Ectodermal cell (in vitro differentiated cells): ENCODE data around the gene HOXC6.

Experiments used
- H3K27ac ChIP-seq: 2 replicates; pipeline ENCODE4 v1.7.0; 2013; ENCODE audit warnings: mild to moderate bottlenecking, low read depth, low read length; ENCODE audit not compliant: insufficient read depth, poor library complexity, severe bottlenecking
- H3K27me3 ChIP-seq: 2 replicates; pipeline ENCODE4 v1.7.0; 2013; ENCODE audit warnings: mild to moderate bottlenecking, low read length; ENCODE audit not compliant: insufficient read depth, control insufficient read depth, poor library complexity, severe bottlenecking
- H3K36me3 ChIP-seq: one replicate; pipeline ENCODE4 v1.7.0; 2013; ENCODE audit warnings: low read length; ENCODE audit not compliant: control insufficient read depth, insufficient read depth
- H3K4me1 ChIP-seq: one replicate; pipeline ENCODE4 v1.7.0; 2013; ENCODE audit warnings: low read length; ENCODE audit not compliant: control insufficient read depth, insufficient read depth
- H3K4me3 ChIP-seq: 2 replicates; pipeline ENCODE4 v1.7.0; 2013; ENCODE audit warnings: low read depth, low read length, control low read depth; ENCODE audit not compliant: insufficient read depth
- H3K9me3 ChIP-seq: 2 replicates; pipeline ENCODE4 v1.7.0; 2013; ENCODE audit warnings: mild to moderate bottlenecking, low read length, moderate library complexity; ENCODE audit not compliant: control insufficient read depth
- whole genome bisulfite sequencing, 2 experiments: methylation state at CpG; one replicate each; pipeline ENCODE4 v1.1.7; 2013; ENCODE audit warnings: missing lambda C conversion rate in 2 of 2; 5-methylcytosine and 5-hydroxymethylcytosine counted together

The HOXC6 gene

DNA sequence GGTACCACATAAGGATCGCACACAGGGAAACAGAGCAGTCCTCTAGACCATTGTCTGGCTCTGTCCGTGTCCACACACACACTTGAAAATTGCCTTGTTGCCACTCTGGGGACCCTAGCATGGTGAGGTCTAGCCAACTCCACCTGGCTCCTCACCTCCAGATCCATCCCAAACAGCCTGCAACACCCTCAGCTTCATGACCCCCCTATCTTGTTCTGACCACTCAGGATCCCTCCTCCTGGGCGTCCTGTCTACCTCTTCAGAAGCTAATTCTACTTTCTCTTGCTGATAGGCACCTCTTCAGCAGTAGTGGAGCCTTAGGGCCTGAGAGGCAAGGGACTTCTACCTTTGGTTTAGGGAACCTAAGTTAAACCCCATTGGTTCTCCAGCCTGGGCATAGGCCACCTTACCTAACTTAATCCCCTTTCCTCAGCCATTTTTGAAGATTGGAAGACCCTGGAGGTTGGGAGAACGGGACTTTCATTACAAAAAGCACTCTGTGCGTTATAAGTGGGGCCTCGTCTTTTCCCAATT lies 3.9 kb downstream of the HOXC6 start:
- Histone ChIP-seq H3K4me1 (peaks cover 3% of the 10 kb centered on the region), H3K9me3 (no peaks in the 10 kb centered on the region), H3K4me3 (no peak overlapping the region), H3K36me3 (no peaks in the 10 kb centered on the region), H3K27me3 (peaks cover 100% of the 10 kb centered on the region), H3K27ac (no peak overlapping the region)
- 29 to 31% methylated on average over 6 of the region's 6 CpGs for WGBS, 2 experiments

DNA sequence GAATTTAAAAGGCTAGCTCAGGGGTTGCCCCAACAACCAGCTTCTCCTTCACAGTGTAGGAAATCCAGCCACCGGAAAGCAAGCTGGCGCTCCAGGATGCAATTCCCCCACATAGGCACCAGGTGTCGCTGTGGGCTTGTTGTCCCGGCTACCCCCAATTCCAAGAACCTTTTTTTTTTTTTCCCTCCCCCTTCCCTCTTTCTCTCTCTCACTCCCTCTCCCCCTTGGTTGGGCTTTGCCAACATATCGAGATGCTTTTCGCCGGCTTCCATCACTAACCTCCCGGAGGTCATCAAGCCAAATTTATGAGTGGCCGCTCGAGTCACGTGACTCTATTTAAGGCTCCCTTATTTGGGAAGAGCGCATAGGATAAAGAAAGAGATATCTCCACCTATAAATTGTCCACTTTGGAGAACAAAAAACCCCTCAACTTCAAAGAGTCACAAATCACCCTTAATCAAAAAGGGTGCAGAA lies 4.4 kb downstream of the HOXC6 start, which contains the start of gene HOXC5:
TSS of gene HOXC5 (plus strand) at position 424 of the 474 bp plus-strand sequence. CDS start 73 bp downstream, outside the sequence.
- H3K4me3 ChIP-seq: no peak within 1 kb of the TSS
- H3K27ac ChIP-seq: no peak within 1 kb of the TSS
- no peaks in the 10 kb centered on the region for H3K9me3 ChIP-seq
- peaks cover 100% of the 10 kb centered on the region for H3K27me3 ChIP-seq
- 3 to 4% methylated on average over 12 of the region's 12 CpGs for WGBS, 2 experiments
- no peaks in the 10 kb centered on the region for H3K36me3 ChIP-seq
- H3K4me1 ChIP-seq: peaks cover 3% of the 10 kb centered on the region

DNA sequence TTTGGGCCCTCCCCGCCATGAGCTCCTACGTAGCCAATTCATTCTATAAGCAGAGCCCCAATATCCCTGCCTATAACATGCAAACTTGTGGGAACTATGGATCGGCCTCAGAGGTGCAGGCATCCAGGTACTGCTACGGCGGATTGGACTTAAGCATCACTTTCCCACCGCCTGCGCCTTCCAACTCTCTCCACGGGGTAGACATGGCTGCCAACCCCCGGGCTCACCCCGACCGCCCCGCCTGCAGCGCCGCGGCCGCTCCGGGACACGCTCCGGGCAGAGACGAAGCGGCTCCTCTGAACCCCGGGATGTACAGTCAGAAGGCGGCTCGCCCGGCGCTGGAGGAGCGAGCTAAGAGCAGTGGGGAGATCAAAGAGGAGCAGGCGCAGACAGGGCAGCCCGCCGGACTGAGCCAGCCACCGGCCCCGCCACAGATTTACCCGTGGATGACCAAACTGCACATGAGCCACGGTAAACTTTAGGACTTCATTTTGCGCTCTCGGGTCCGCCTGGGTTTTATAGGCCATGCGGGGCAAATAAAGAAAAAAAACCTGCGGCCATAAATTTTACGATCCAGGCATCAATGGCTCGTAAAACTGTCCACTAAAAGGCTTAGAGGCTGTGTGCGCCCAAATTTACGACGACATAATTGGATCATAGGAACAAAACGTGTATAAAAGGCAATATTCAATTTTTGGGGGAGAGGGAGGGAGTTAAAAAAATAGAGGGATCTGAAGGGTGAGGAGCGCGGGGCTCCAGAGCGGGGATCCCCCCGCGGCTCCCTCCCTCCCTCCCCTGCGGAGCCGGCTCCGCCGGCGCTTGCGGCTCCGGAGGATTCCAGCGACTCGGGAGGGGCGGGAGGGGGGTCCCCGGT lies 5.1 kb downstream of the HOXC6 start:
- WGBS, 2 experiments: 5% methylated on average over 61 of the region's 61 CpGs
- Histone ChIP-seq H3K4me1 (peaks cover 3% of the 10 kb centered on the region), H3K36me3 (no peaks in the 10 kb centered on the region)

DNA sequence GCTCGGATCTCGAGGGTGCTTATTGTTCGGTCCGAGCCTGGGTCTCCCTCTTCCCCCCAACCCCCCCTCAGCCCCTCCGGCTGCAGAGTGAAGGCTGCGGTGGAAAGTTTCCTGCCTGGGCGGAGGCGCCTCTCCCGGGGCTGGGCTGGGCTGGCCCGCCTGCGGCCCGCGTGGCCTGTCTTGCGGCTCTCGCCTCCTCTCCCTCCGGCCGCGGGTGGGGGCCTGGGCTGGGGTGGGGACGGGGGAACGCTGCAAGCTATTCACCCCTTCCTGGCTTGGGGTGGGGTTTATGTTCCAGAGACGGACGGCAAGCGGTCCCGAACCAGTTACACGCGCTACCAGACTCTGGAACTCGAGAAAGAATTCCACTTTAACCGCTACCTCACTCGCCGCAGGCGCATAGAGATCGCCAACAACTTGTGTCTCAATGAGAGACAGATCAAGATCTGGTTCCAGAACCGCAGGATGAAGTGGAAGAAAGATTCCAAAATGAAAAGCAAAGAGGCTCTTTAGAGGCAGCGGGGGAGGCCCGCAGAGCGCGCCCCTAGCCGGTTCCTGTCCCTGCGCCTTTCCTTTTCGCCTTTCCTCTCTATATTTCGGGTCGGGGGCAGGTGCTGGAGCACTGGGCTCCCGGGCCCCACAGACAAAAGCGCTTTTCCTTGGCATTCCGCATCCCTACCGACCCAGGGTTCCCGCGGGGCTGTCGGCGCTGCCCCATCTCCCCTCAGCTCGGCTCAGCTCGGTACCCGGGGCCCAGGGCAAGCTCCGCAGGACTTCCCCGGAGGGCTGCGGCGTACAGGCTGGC lies 5.9 kb downstream of the HOXC6 start:
- H3K27me3 ChIP-seq: peaks cover 100% of the 10 kb centered on the region
- peaks cover 3% of the 10 kb centered on the region for H3K4me1 ChIP-seq
- H3K9me3 ChIP-seq: no peaks in the 10 kb centered on the region
- WGBS, 2 experiments: 3% methylated on average over 56 to 57 of the region's 57 CpGs
- no peak overlapping the region for H3K4me3 ChIP-seq
- no peak overlapping the region for H3K27ac ChIP-seq
- no peaks in the 10 kb centered on the region for H3K36me3 ChIP-seq

More for the DNA sequence above, 5.1 kb downstream of the HOXC6 start:
- peaks cover 100% of the 10 kb centered on the region for H3K27me3 ChIP-seq
- H3K27ac ChIP-seq: no peak overlapping the region
- H3K9me3 ChIP-seq: no peaks in the 10 kb centered on the region
- no peak overlapping the region for H3K4me3 ChIP-seq

DNA sequence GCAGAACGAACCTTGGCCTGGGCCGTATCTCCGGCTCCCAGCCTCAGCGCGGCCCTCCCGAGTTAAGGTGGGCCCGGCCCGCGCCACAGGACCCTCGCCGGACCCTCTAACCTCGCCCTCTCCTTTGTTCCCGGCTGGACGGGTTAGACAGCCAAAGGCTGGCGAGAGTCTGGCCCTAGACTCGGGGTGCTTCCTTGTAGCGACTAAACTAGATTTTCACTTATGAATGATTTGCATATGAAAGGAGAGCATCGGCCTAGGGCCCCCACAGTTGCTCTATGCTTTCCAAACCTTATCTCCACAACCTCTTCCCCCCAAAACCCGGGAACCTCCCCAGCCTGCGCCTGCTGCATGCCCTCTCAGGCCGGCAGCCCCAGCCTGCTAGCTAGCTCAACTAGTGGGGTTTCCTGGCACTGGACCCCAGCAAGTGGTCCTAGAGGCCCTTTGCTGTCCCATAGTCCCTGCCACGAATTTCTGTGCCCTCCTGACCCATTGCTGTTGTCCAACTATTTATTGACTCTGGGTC lies 6.6 kb downstream of the HOXC6 start:
- peaks cover 100% of the 10 kb centered on the region for H3K27me3 ChIP-seq
- no peak overlapping the region for H3K4me3 ChIP-seq
- no peak overlapping the region for H3K27ac ChIP-seq
- H3K4me1 ChIP-seq: peaks cover 3% of the 10 kb centered on the region
- H3K9me3 ChIP-seq: no peaks in the 10 kb centered on the region
- WGBS, 2 experiments: 13% methylated on average over 22 of the region's 22 CpGs
- no peaks in the 10 kb centered on the region for H3K36me3 ChIP-seq

DNA sequence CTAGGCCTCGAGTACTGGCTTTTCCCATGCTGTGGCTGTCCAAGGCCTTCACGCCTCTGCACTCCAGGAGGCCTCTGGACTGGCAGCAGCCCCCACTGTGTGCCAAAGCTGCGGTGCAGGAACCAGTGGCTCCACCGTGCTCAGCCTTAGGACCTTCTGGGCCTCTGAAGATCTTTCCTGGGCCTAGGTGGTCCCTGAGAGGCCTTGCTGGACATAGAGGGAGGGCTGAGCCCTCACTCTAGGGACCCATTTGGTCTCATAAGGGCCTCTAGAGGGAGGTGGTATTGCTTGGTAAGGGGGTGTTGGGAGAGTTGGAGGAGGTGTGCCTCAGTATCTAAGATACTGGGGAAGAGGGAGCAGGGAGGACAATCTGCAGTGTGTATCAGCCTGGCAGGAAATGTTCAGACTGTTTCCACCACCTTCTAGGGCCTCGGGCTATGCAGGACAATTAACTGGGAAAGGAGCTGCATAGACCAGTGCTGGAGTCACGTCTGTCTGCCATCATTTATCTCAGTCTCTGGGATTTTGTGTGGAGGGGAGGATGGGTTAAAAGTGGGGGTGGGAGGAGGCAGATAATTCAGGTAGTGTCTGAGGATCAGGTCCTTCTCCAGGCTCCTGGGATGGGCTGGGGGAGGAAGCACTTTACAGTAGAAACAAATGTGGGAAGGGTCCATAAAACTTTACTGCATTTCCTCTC lies 7.5 kb downstream of the HOXC6 start:
- Histone ChIP-seq H3K9me3 (no peaks in the 10 kb centered on the region), H3K27me3 (peaks cover 100% of the 10 kb centered on the region), H3K4me1 (peaks cover 3% of the 10 kb centered on the region), H3K36me3 (no peaks in the 10 kb centered on the region), H3K27ac (no peak overlapping the region), H3K4me3 (no peak overlapping the region)
- WGBS, 2 experiments: 40 to 45% methylated on average over 6 of the region's 6 CpGs

DNA sequence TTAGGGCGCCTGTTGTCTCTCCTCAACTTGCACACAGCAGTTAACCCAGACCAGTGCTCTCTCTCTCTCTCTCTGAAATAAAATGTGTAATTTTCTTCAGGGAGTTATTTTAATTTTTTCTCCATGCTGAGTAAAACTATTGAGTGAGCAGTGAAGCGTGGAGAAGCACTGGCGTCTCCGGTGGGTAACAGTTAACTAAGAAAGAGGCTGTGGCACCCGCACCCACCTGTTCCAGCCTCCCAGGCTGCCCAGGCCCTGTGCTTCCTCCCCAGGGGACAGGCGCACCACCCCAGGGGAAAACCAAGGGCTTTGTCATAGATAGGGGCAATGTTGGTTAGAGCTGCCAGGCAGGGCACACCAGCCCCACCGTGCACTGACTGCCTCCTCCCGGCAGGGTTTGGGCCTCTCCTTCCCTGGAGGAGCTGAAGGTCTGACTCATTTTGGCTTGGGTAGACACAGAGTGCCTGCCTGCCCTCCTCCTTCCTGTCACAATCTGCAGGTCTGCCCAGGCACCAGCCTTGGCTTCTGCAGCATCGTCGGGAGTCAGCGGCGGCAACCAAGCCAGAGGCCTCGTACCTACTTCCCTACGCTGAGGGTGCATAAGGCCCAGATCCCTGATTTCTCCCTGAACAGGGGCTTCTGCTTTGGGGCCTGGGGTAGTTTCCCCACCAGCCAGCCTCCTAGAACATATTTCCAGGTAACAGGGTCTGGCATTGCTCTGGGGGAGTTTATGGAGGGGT lies 8.6 kb downstream of the HOXC6 start:
- WGBS, 2 experiments: 49% methylated on average over 14 of the region's 14 CpGs
- Histone ChIP-seq H3K27ac (no peak overlapping the region), H3K27me3 (peaks cover 100% of the 10 kb centered on the region), H3K4me3 (no peak overlapping the region), H3K4me1 (peaks cover 3% of the 10 kb centered on the region), H3K36me3 (no peaks in the 10 kb centered on the region), H3K9me3 (no peaks in the 10 kb centered on the region)

DNA sequence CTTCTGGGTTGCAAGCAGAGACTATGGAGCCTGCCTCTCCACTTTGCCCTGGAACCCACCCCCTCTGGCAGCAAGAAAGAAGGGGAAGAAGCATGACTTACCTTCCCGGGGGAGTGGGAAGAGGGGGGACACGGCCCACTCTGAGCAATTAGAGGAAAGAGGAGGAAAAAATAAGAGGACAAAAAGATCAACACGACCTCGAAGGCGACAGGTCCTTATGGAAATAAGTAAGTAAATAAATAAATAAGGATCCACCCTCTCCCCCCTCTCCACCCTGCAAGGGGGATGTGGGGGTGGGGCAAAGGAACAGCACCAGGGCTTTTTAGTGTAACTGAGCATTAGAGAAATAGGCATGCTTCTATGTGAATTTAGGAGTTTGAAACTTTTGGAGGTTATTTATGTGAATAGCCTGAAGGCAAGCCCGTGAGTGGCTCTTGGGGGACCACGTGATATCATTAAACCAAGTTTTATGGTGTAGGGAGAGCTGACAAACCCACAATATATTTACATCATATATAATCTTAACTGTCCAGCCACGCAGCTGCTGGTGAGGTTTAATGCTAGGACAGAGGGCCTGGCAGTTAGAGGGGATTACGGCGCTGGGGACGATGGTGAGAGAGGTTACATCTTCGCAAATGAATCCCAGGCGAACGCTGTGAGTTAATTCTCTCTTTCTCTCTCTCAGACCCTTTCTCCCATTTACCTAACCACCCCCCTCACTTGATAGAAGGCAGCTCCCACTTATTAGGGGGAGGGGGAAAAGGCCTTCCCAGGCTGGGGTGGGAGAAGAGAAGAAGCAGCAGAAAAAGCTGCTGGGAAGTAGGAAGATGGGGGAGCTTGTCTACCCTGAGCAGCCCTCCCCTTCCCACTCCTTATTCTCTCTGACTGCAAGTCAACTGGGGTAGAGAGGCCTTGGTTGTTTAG lies 9.4 kb downstream of the HOXC6 start:
- H3K9me3 ChIP-seq: no peaks in the 10 kb centered on the region
- no peak overlapping the region for H3K27ac ChIP-seq
- peaks cover 3% of the 10 kb centered on the region for H3K4me1 ChIP-seq
- 26 to 34% methylated on average over 10 to 12 of the region's 14 CpGs for WGBS, 2 experiments
- H3K4me3 ChIP-seq: no peak overlapping the region
- peaks cover 100% of the 10 kb centered on the region for H3K27me3 ChIP-seq
- no peaks in the 10 kb centered on the region for H3K36me3 ChIP-seq
